GM23338 (cell line): Measurements from ENCODE around the gene MITD1. TPM values are rescaled to one million over a fixed set of nuclear protein-coding genes. Genes with fewer than 3 reads are reported as not detected.

Experiments used
- ATAC-seq: fragments of 200-7000 bp; cut with Tn5 transposase; 3 replicates; pipeline ENCODE4 v1.9.1; 2020
- DNase-seq: peaks from one replicate; pipeline ENCODE4 v3.0.0-alpha.2; 2015; ENCODE audit warnings: low spot score
- H2AFZ ChIP-seq: fragments of 200-600 bp; sonication (generic); 2 replicates; pipeline ENCODE4 v1.8.0; 2016; ENCODE audit warnings: antibody characterized with exemption, mild to moderate bottlenecking, moderate library complexity
- H3F3A ChIP-seq: fragments of 200-600 bp; sonication (generic); replicated peaks from 2 replicates; pipeline ENCODE4 v1.8.0; 2017; ENCODE audit warnings: antibody characterized with exemption, mixed run types, low read depth
- H3K27ac ChIP-seq: fragments of 200-600 bp; sonication (generic); 2 replicates; pipeline ENCODE4 v1.6.1; 2016; ENCODE audit warnings: low read depth
- H3K27me3 ChIP-seq: fragments of 200-600 bp; sonication (generic); 2 replicates; pipeline ENCODE4 v1.8.0; 2016; ENCODE audit warnings: mild to moderate bottlenecking, mixed run types, moderate library complexity; ENCODE audit not compliant: insufficient read depth
- H3K36me3 ChIP-seq: fragments of 200-600 bp; sonication (generic); 2 replicates; pipeline ENCODE4 v1.8.0; 2016; ENCODE audit warnings: mild to moderate bottlenecking; ENCODE audit not compliant: insufficient read depth
- H3K4me1 ChIP-seq: fragments of 200-600 bp; sonication (generic); 2 replicates; pipeline ENCODE4 v1.8.0; 2016; ENCODE audit warnings: mild to moderate bottlenecking, moderate library complexity; ENCODE audit not compliant: insufficient read depth
- H3K4me2 ChIP-seq: fragments of 200-600 bp; sonication (generic); 2 replicates; pipeline ENCODE4 v1.7.1; 2017; ENCODE audit warnings: mixed run types
- H3K4me3 ChIP-seq: fragments of 200-600 bp; sonication (generic); 2 replicates; pipeline ENCODE4 v1.6.1; 2016; ENCODE audit warnings: mixed run types
- H3K79me2 ChIP-seq: fragments of 200-600 bp; sonication (generic); replicated peaks from 2 replicates; pipeline ENCODE4 v1.8.0; 2017; ENCODE audit warnings: mild to moderate bottlenecking; ENCODE audit not compliant: insufficient read depth
- H3K9me2 ChIP-seq: fragments of 200-600 bp; sonication (generic); 2 replicates; pipeline ENCODE4 v1.8.0; 2017; ENCODE audit not compliant: insufficient read depth
- H4K20me1 ChIP-seq: fragments of 200-600 bp; sonication (generic); replicated peaks from 2 replicates; pipeline ENCODE4 v1.8.0; 2017; ENCODE audit warnings: mild to moderate bottlenecking; ENCODE audit not compliant: insufficient read depth
- H3K27ac Mint-ChIP-seq: 2 replicates; pipeline ENCODE4 v1.8.0; 2020; ENCODE audit warnings: inconsistent platforms, mild to moderate bottlenecking, moderate library complexity, mixed read lengths
- H3K27me3 Mint-ChIP-seq: 3 replicates; pipeline ENCODE4 v1.8.0; 2022; ENCODE audit warnings: low read depth, mild to moderate bottlenecking, moderate library complexity, mixed read lengths, inconsistent platforms; ENCODE audit not compliant: insufficient read depth, poor library complexity
- H3K36me3 Mint-ChIP-seq: 3 replicates; pipeline ENCODE4 v1.8.0; 2021; ENCODE audit warnings: low read depth, mild to moderate bottlenecking, inconsistent platforms, moderate library complexity, mixed read lengths
- H3K4me1 Mint-ChIP-seq: 3 replicates; pipeline ENCODE4 v1.8.0; 2020; ENCODE audit warnings: mild to moderate bottlenecking, inconsistent platforms, mixed read lengths
- H3K4me3 Mint-ChIP-seq: 3 replicates; pipeline ENCODE4 v1.8.0; 2021; ENCODE audit warnings: moderate library complexity, mild to moderate bottlenecking, inconsistent platforms, mixed read lengths
- H3K9me3 Mint-ChIP-seq: 3 replicates; pipeline ENCODE4 v1.8.0; 2020; ENCODE audit warnings: moderate library complexity, mild to moderate bottlenecking, inconsistent platforms, mixed read lengths
- CREB1 ChIP-seq: fragments of 250-450 bp; sonication (Bioruptor Pico); IDR thresholded peaks from 2 replicates; pipeline ENCODE4 v1.5.0; 2020; ENCODE audit warnings: low read depth, mild to moderate bottlenecking, moderate library complexity
- ETS1 ChIP-seq: IDR thresholded peaks from 2 replicates; pipeline ENCODE4 v1.6.1; 2016; ENCODE audit warnings: antibody characterized with exemption
- EZH2 ChIP-seq: fragments of 200-600 bp; sonication (generic); IDR thresholded peaks from one replicate; pipeline ENCODE4 v1.8.0; 2017; ENCODE audit warnings: antibody characterized with exemption, mild to moderate bottlenecking, low read depth; ENCODE audit not compliant: unreplicated experiment
- EZH2phosphoT487 ChIP-seq: fragments of 200-600 bp; sonication (generic); IDR thresholded peaks from one replicate; pipeline ENCODE4 v1.8.1; 2018; ENCODE audit warnings: antibody characterized with exemption; ENCODE audit not compliant: unreplicated experiment
- JUNB ChIP-seq: IDR thresholded peaks from one replicate; pipeline ENCODE4 v1.6.1; 2016; ENCODE audit warnings: antibody characterized with exemption; ENCODE audit not compliant: unreplicated experiment
- NANOG ChIP-seq: IDR thresholded peaks from 2 replicates; pipeline ENCODE4 v1.6.1; 2016; ENCODE audit warnings: antibody characterized with exemption, borderline replicate concordance
- POLR2AphosphoS5 ChIP-seq: IDR thresholded peaks from 2 replicates; pipeline ENCODE4 v1.6.1; 2016; ENCODE audit warnings: antibody characterized with exemption, low read depth
- STAT1 ChIP-seq: IDR thresholded peaks from one replicate; pipeline ENCODE4 v1.6.1; 2016; ENCODE audit warnings: antibody characterized with exemption; ENCODE audit not compliant: unreplicated experiment
- ZNF114 ChIP-seq: fragments of 250-450 bp; sonication (Bioruptor Pico); IDR thresholded peaks from 2 replicates; pipeline ENCODE4 v1.5.0; 2020; ENCODE audit warnings: mild to moderate bottlenecking, moderate library complexity
- ZNF331 ChIP-seq: fragments of 250-450 bp; sonication (Bioruptor Pico); IDR thresholded peaks from 2 replicates; pipeline ENCODE4 v1.5.0; 2020; ENCODE audit warnings: low read depth, mild to moderate bottlenecking, moderate library complexity
- polyA plus RNA-seq: library from polyadenylated mRNA; unstranded; fragments of >200 nt; fragmentation: Nextera tagmentation; extraction: Ambion mirVana; gene quantifications from 2 replicates; pipeline ENCODE4 v1.2.1, GENCODE V29; 2016
- total RNA-seq: library from RNA; depleted of rRNA; stranded (reverse); fragments of >200 nt; shearing (Covaris generic); gene quantifications from 2 replicates; pipeline ENCODE4 v1.2.3, GENCODE V29; 2014
- TF ChIP-seq, protein P1 (sequence below), 2 experiments: fragments of 200-600 bp in 1 of 2; sonication (generic) in 1 of 2; conservative IDR thresholded peaks; 2 replicates each; pipeline versions ENCODE4 v1.5.1 to v1.6.1; 2016 to 2017; ENCODE audit warnings: antibody characterized with exemption in 2 of 2, low read depth in 2 of 2, mild to moderate bottlenecking in 2 of 2, moderate library complexity in 1 of 2
- TF ChIP-seq, protein P2 (sequence below): IDR thresholded peaks from one replicate; pipeline ENCODE4 v1.6.1; 2018; ENCODE audit warnings: antibody characterized with exemption; ENCODE audit not compliant: unreplicated experiment
- TF ChIP-seq, protein P3 (sequence below): fragments of 250-450 bp; sonication (Bioruptor Pico); IDR thresholded peaks from 2 replicates; pipeline ENCODE4 v1.5.0; 2020; ENCODE audit warnings: mild to moderate bottlenecking, moderate library complexity

MITD1 gene
- total and polyA plus RNA-seq, 2 experiments from 2014 or later, result 37.9 to 105 TPM

GRCh38 chr2:99183025-99183424 is 2.2 kb upstream of the MITD1 start:
- Histone ChIP-seq H3F3A (no peaks in the 10 kb centered on the region), H3K4me2 (peak overlapping the region; percentile 82; the same call in 1 of the 2 replicates), H3K27me3 (no peaks in the 10 kb centered on the region), H3K4me1 (peaks cover 6% of the 10 kb centered on the region), H3K9me2 (no peaks in the 10 kb centered on the region; the same call in 1 of the 2 replicates), H2AFZ (no peak overlapping the region), H3K27ac (no peak overlapping the region), H3K4me3 (peak overlapping the region; percentile 69; the same call in 1 of the 2 replicates), H3K79me2 (peaks cover 90% of the 10 kb centered on the region), H4K20me1 (0 out of 2 replicates have a peak, but pooled peaks cover 5% of the 10 kb centered on the region), H3K36me3 (peaks cover 3% of the 10 kb centered on the region; the same call in 1 of the 2 replicates)
- Mint-ChIP-seq H3K4me1 (peaks cover 13% of the 10 kb centered on the region), H3K27ac (peak overlapping the region; percentile 29; the same call in 1 of the 2 replicates), H3K4me3 (peak overlapping the region; percentile 59), H3K27me3 (peaks cover 6% of the 10 kb centered on the region), H3K36me3 (peaks cover 21% of the 10 kb centered on the region), H3K9me3 (no peaks in the 10 kb centered on the region; the same call in 2 of the 3 replicates)
- ATAC-seq (no peak), DNase-seq (peak; percentile 21)
- TF ChIP-seq, protein P1, sequence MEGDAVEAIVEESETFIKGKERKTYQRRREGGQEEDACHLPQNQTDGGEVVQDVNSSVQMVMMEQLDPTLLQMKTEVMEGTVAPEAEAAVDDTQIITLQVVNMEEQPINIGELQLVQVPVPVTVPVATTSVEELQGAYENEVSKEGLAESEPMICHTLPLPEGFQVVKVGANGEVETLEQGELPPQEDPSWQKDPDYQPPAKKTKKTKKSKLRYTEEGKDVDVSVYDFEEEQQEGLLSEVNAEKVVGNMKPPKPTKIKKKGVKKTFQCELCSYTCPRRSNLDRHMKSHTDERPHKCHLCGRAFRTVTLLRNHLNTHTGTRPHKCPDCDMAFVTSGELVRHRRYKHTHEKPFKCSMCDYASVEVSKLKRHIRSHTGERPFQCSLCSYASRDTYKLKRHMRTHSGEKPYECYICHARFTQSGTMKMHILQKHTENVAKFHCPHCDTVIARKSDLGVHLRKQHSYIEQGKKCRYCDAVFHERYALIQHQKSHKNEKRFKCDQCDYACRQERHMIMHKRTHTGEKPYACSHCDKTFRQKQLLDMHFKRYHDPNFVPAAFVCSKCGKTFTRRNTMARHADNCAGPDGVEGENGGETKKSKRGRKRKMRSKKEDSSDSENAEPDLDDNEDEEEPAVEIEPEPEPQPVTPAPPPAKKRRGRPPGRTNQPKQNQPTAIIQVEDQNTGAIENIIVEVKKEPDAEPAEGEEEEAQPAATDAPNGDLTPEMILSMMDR (conservative IDR thresholded peaks at IDR 0.05; ENCODE audit: low read depth in 2 of 2), result no peak
- TF ChIP-seq CREB1 (CRISPR knock-in tag) (no peak), ZNF331 (no peak), ETS1 (no peak), NANOG (no peak), JUNB (no peak), EZH2phosphoT487 (no peak), POLR2AphosphoS5 (no peak), EZH2 (no peak), STAT1 (no peak), ZNF114 (CRISPR knock-in tag) (no peak)
- TF ChIP-seq, protein P2, sequence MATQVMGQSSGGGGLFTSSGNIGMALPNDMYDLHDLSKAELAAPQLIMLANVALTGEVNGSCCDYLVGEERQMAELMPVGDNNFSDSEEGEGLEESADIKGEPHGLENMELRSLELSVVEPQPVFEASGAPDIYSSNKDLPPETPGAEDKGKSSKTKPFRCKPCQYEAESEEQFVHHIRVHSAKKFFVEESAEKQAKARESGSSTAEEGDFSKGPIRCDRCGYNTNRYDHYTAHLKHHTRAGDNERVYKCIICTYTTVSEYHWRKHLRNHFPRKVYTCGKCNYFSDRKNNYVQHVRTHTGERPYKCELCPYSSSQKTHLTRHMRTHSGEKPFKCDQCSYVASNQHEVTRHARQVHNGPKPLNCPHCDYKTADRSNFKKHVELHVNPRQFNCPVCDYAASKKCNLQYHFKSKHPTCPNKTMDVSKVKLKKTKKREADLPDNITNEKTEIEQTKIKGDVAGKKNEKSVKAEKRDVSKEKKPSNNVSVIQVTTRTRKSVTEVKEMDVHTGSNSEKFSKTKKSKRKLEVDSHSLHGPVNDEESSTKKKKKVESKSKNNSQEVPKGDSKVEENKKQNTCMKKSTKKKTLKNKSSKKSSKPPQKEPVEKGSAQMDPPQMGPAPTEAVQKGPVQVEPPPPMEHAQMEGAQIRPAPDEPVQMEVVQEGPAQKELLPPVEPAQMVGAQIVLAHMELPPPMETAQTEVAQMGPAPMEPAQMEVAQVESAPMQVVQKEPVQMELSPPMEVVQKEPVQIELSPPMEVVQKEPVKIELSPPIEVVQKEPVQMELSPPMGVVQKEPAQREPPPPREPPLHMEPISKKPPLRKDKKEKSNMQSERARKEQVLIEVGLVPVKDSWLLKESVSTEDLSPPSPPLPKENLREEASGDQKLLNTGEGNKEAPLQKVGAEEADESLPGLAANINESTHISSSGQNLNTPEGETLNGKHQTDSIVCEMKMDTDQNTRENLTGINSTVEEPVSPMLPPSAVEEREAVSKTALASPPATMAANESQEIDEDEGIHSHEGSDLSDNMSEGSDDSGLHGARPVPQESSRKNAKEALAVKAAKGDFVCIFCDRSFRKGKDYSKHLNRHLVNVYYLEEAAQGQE, result no peak
- TF ChIP-seq, protein P3, sequence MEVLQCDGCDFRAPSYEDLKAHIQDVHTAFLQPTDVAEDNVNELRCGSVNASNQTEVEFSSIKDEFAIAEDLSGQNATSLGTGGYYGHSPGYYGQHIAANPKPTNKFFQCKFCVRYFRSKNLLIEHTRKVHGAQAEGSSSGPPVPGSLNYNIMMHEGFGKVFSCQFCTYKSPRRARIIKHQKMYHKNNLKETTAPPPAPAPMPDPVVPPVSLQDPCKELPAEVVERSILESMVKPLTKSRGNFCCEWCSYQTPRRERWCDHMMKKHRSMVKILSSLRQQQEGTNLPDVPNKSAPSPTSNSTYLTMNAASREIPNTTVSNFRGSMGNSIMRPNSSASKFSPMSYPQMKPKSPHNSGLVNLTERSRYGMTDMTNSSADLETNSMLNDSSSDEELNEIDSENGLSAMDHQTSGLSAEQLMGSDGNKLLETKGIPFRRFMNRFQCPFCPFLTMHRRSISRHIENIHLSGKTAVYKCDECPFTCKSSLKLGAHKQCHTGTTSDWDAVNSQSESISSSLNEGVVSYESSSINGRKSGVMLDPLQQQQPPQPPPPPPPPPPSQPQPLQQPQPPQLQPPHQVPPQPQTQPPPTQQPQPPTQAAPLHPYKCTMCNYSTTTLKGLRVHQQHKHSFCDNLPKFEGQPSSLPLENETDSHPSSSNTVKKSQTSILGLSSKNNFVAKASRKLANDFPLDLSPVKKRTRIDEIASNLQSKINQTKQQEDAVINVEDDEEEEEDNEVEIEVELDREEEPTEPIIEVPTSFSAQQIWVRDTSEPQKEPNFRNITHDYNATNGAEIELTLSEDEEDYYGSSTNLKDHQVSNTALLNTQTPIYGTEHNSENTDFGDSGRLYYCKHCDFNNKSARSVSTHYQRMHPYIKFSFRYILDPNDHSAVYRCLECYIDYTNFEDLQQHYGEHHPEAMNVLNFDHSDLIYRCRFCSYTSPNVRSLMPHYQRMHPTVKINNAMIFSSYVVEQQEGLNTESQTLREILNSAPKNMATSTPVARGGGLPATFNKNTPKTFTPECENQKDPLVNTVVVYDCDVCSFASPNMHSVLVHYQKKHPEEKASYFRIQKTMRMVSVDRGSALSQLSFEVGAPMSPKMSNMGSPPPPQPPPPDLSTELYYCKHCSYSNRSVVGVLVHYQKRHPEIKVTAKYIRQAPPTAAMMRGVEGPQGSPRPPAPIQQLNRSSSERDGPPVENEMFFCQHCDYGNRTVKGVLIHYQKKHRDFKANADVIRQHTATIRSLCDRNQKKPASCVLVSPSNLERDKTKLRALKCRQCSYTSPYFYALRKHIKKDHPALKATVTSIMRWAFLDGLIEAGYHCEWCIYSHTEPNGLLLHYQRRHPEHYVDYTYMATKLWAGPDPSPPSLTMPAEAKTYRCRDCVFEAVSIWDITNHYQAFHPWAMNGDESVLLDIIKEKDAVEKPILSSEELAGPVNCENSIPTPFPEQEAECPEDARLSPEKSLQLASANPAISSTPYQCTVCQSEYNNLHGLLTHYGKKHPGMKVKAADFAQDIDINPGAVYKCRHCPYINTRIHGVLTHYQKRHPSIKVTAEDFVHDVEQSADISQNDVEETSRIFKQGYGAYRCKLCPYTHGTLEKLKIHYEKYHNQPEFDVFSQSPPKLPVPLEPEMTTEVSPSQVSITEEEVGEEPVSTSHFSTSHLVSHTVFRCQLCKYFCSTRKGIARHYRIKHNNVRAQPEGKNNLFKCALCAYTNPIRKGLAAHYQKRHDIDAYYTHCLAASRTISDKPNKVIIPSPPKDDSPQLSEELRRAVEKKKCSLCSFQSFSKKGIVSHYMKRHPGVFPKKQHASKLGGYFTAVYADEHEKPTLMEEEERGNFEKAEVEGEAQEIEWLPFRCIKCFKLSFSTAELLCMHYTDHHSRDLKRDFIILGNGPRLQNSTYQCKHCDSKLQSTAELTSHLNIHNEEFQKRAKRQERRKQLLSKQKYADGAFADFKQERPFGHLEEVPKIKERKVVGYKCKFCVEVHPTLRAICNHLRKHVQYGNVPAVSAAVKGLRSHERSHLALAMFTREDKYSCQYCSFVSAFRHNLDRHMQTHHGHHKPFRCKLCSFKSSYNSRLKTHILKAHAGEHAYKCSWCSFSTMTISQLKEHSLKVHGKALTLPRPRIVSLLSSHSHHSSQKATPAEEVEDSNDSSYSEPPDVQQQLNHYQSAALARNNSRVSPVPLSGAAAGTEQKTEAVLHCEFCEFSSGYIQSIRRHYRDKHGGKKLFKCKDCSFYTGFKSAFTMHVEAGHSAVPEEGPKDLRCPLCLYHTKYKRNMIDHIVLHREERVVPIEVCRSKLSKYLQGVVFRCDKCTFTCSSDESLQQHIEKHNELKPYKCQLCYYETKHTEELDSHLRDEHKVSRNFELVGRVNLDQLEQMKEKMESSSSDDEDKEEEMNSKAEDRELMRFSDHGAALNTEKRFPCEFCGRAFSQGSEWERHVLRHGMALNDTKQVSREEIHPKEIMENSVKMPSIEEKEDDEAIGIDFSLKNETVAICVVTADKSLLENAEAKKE (CRISPR knock-in tag), result no peak
